ENCODE results near the gene POTEJ.
"Not testable (repeated sequence)": the region's sequence is repeated elsewhere in the genome, so short reads cannot be mapped to it uniquely, and the experiment has no call there.

The POTEJ gene

GRCh38 chr2:130611140-130611539 lies at the start of gene POTEJ:
POTEJ (plus strand) TSS chr2:130611440; CDS start chr2:130611533, 93 bp downstream.
- TF ChIP-seq CTCF (IDR thresholded peaks at IDR 0.05), result not testable (repeated sequence)

GRCh38 chr2:130599393-130599792 lies 11.8 kb upstream of the POTEJ start, which contains the start of gene CFC1:
CFC1 (minus strand) TSS chr2:130599575; CDS start chr2:130599287, 288 bp downstream.
- TF ChIP-seq CTCF (IDR thresholded peaks at IDR 0.05), result not testable (repeated sequence)

Measured in LNCAP (cell line).